T-cell (primary cell): ENCODE data around the gene CNOT6. TPM values are rescaled to one million over a fixed set of nuclear protein-coding genes. Genes with fewer than 3 reads are reported as not detected.
A peak's percentile ranks its signal among the peaks of the same experiment; 100 is the strongest.
"Not testable (repeated sequence)": the region's sequence is repeated elsewhere in the genome, so short reads cannot be mapped to it uniquely, and the experiment has no call there.

Experiments used
- ATAC-seq, 4 experiments: fragments of 200-7000 bp in 3 of 4; fragments of 150-1000 bp in 1 of 4; cut with Tn5 transposase; replicated peaks in 1 of 4; 1 replicate in 3 of 4; 2 replicates in 1 of 4; pipeline ENCODE4 v1.10.0; 2021; ENCODE audit warnings: moderate library complexity in 3 of 4, mild to moderate bottlenecking in 2 of 4, moderate number of reproducible peaks in 1 of 4
- CTCF ChIA-PET, 2 donors: fragments of 300-600 bp; sonication (Branson Sonifier 250); formaldehyde crosslinking; loops; one replicate each; lab custom pipeline; 2022; ENCODE audit warnings: antibody characterized with exemption in 2 of 2; lab: Charles Lee
- POLR2A ChIA-PET, 2 donors: fragments of 300-600 bp; sonication (Branson Sonifier 250); formaldehyde crosslinking; loops; one replicate each; lab custom pipeline; 2022; ENCODE audit warnings: antibody characterized with exemption in 2 of 2; lab: Charles Lee
- DNase-seq, 35 experiments: peaks; one replicate each; pipeline versions ENCODE4 v3.0.0 to v3.0.0-alpha.2; 2013 to 2023
- H3K27ac ChIP-seq: one replicate; pipeline ENCODE4 v1.5.1; 2013; ENCODE audit warnings: low read length
- H3K27me3 ChIP-seq, 2 experiments: replicated peaks in 1 of 2; 1 replicate in 1 of 2; 2 replicates in 1 of 2; pipeline versions ENCODE4 v1.6.1 to v1.7.0; 2013; ENCODE audit warnings: low read length in 1 of 2, mixed read lengths in 1 of 2; ENCODE audit not compliant: control insufficient read depth in 2 of 2, insufficient read depth in 2 of 2; ENCODE audit errors: extremely low read depth in 1 of 2
- H3K36me3 ChIP-seq, 2 donors: 1 replicate in 1 of 2; 2 replicates in 1 of 2; pipeline versions ENCODE4 v1.6.1 to v1.7.0; 2013; ENCODE audit warnings: low read length in 1 of 2; ENCODE audit not compliant: control insufficient read depth in 2 of 2, insufficient read depth in 1 of 2; ENCODE audit errors: extremely low read depth in 1 of 2
- H3K4me1 ChIP-seq, 2 experiments: 1 replicate in 1 of 2; 2 replicates in 1 of 2; pipeline versions ENCODE4 v1.6.1 to v1.7.0; 2013; ENCODE audit warnings: low read length in 2 of 2, mixed read lengths in 1 of 2; ENCODE audit not compliant: insufficient read depth in 2 of 2, control insufficient read depth in 1 of 2; ENCODE audit errors: extremely low read depth in 1 of 2
- H3K4me3 ChIP-seq, 2 donors: 1 replicate in 1 of 2; 2 replicates in 1 of 2; pipeline versions ENCODE4 v1.5.1 to v1.7.0; 2013; ENCODE audit warnings: mild to moderate bottlenecking in 2 of 2, low read length in 1 of 2, moderate library complexity in 1 of 2; ENCODE audit not compliant: control insufficient read depth in 1 of 2; ENCODE audit errors: extremely low read depth in 1 of 2
- H3K9me3 ChIP-seq: 2 replicates; pipeline ENCODE4 v1.7.0; 2013
- H3K27ac Mint-ChIP-seq, 2 donors: one replicate each; pipeline ENCODE4 v1.8.0; 2020 to 2021; ENCODE audit warnings: mild to moderate bottlenecking in 2 of 2, mixed read lengths in 2 of 2
- H3K27me3 Mint-ChIP-seq, 2 donors: one replicate each; pipeline ENCODE4 v1.8.0; 2021 to 2022; ENCODE audit warnings: mixed read lengths in 2 of 2
- H3K36me3 Mint-ChIP-seq: one replicate; pipeline ENCODE4 v1.8.0; 2021; ENCODE audit warnings: mixed read lengths
- H3K4me1 Mint-ChIP-seq, 3 donors: one replicate each; pipeline ENCODE4 v1.8.0; 2020 to 2022; ENCODE audit warnings: mixed read lengths in 3 of 3, mild to moderate bottlenecking in 1 of 3
- H3K4me3 Mint-ChIP-seq, 3 donors: one replicate each; pipeline ENCODE4 v1.8.0; 2020 to 2022; ENCODE audit warnings: mild to moderate bottlenecking in 3 of 3, mixed read lengths in 3 of 3, moderate library complexity in 3 of 3
- H3K9me3 Mint-ChIP-seq, 3 donors: one replicate each; pipeline ENCODE4 v1.8.0; 2020 to 2022; ENCODE audit warnings: mixed read lengths in 3 of 3
- WGBS: methylation state at CpG from one replicate; pipeline ENCODE4 v1.1.5; 2013; ENCODE audit warnings: missing lambda C conversion rate; ENCODE audit not compliant: insufficient coverage; 5-methylcytosine and 5-hydroxymethylcytosine counted together
- total RNA-seq, 35 experiments: library from RNA in 6 of 35; stranded (reverse) in 6 of 35; fragments of 120-200 nt in 1 of 35; gene quantifications; one replicate each; pipeline versions ENCODE4 v1.2.1 to v1.2.4 and lab custom pipeline; 2013 to 2026

Gene CNOT6
- total RNA-seq, 5 donors from 2014 or later (not counting 1 experiment from before 2014, with no cell fraction given), result 25.1 to 29.9 (median 25.6) TPM

GRCh38 chr5:180492226-180492903 is 1.8 kb upstream of the CNOT6 start:
- ChIA-PET CTCF (interaction anchor here in 1 of 2 donors (0.6 kb wide), 1 partner anchor 200 kb away, joined by 3 read pairs; no protein-coding TSS in a partner anchor), POLR2A (interaction anchor here in 1 of 2 donors (0.7 kb wide), 1 partner anchor 13 kb away, joined by 5 read pairs; no protein-coding TSS in a partner anchor)
- Histone ChIP-seq H3K4me3 (no peak overlapping the region), H3K36me3 (peaks cover 0 to 6% of the 10 kb centered on the region in 2 donors), H3K27ac (no peak overlapping the region), H3K27me3 (no peaks in the 10 kb centered on the region), H3K4me1 (peaks cover 14 to 26% of the 10 kb centered on the region in 2 experiments), H3K9me3 (no peaks in the 10 kb centered on the region)
- WGBS, result 90% methylated on average over 8 of the region's 11 CpGs
- peak overlapping the region in 2 of 3 donors; percentile 42 to 85 for H3K4me3 Mint-ChIP-seq
- peaks cover 25 to 28% (median 28%) of the 10 kb centered on the region in 3 donors for H3K4me1 Mint-ChIP-seq
- H3K27ac Mint-ChIP-seq, result no peak overlapping the region
- DNase-seq, result no peak
- H3K36me3 Mint-ChIP-seq, result peaks cover 7% of the 10 kb centered on the region
- no peaks in the 10 kb centered on the region for H3K27me3 Mint-ChIP-seq
- no peak for ATAC-seq
- no peaks in the 10 kb centered on the region for H3K9me3 Mint-ChIP-seq

GRCh38 chr5:180494510-180495181 is 467 bp downstream of the CNOT6 start:
- Mint-ChIP-seq H3K27ac (peak overlapping the region; percentile 92 to 95), H3K36me3 (peaks cover 8% of the 10 kb centered on the region), H3K4me1 (peaks cover 28 to 45% (median 40%) of the 10 kb centered on the region in 3 donors), H3K9me3 (no peaks in the 10 kb centered on the region), H3K27me3 (no peaks in the 10 kb centered on the region), H3K4me3 (peak overlapping the region; percentile 85 to 89 (median 89))
- DNase-seq, result peak in 19 of 35 experiments; percentile 2 to 67 (median 28)
- H3K9me3 ChIP-seq, result no peaks in the 10 kb centered on the region
- peak overlapping the region; percentile 64 to 72 for H3K4me3 ChIP-seq
- H3K36me3 ChIP-seq, result peaks cover 0 to 6% of the 10 kb centered on the region in 2 donors
- CTCF ChIA-PET, result interaction anchor here in 1 of 2 donors (0.6 kb wide), 1 partner anchor 201 kb away, joined by 3 read pairs; no protein-coding TSS in a partner anchor
- ATAC-seq, result peak; percentile 57 to 68 (median 60)
- H3K27me3 ChIP-seq, result no peaks in the 10 kb centered on the region
- H3K4me1 ChIP-seq, result peaks cover 21 to 30% of the 10 kb centered on the region in 2 experiments
- POLR2A ChIA-PET, result interaction anchor here in 1 of 2 donors (0.7 kb wide), 1 partner anchor 48 kb away, joined by 3 read pairs; no protein-coding TSS in a partner anchor
- WGBS, result under 1% methylated on average over 73 of the region's 92 CpGs
- peak overlapping the region; percentile 72 for H3K27ac ChIP-seq

- ATAC-seq (no peak), DNase-seq (no peak)
- CTCF ChIA-PET, result no interaction called here
- Histone ChIP-seq H3K27me3 (no peaks in the 10 kb centered on the region), H3K9me3 (no peaks in the 10 kb centered on the region), H3K4me1 (peaks cover 21 to 30% of the 10 kb centered on the region in 2 experiments), H3K27ac (peak overlapping the region; percentile 25), H3K36me3 (peaks cover 0 to 6% of the 10 kb centered on the region in 2 donors), H3K4me3 (peak overlapping the region; percentile 64 to 72)
- Mint-ChIP-seq H3K27me3 (no peaks in the 10 kb centered on the region), H3K27ac (peak overlapping the region; percentile 46 to 68), H3K4me1 (peaks cover 28 to 49% (median 44%) of the 10 kb centered on the region in 3 donors), H3K4me3 (peak overlapping the region; percentile 79 to 85 (median 82)), H3K9me3 (no peaks in the 10 kb centered on the region), H3K36me3 (peaks cover 8% of the 10 kb centered on the region)
- POLR2A ChIA-PET, result no interaction called here
- WGBS, result 80% methylated on average over 3 of the region's 7 CpGs
Observed at GRCh38 chr5:180495292-180495691, 1.1 kb downstream of the CNOT6 start.

- WGBS, result 92% methylated on average over 14 of the region's 18 CpGs
- Mint-ChIP-seq H3K4me3 (peak overlapping the region; percentile 47 to 85 (median 79)), H3K27me3 (no peaks in the 10 kb centered on the region), H3K27ac (peak overlapping the region; percentile 2 to 34), H3K4me1 (peaks cover 28 to 49% (median 44%) of the 10 kb centered on the region in 3 donors), H3K36me3 (peaks cover 8% of the 10 kb centered on the region), H3K9me3 (no peaks in the 10 kb centered on the region)
- H3K27ac ChIP-seq, result no peak overlapping the region
- no peak overlapping the region for H3K4me3 ChIP-seq
- ATAC-seq (no peak), DNase-seq (no peak)
- H3K36me3 ChIP-seq, result peaks cover 0 to 6% of the 10 kb centered on the region in 2 donors
- ChIA-PET CTCF (no interaction called here), POLR2A (no interaction called here)
- H3K27me3 ChIP-seq, result no peaks in the 10 kb centered on the region
- H3K9me3 ChIP-seq, result no peaks in the 10 kb centered on the region
- peaks cover 23 to 30% of the 10 kb centered on the region in 2 experiments for H3K4me1 ChIP-seq
Observed at GRCh38 chr5:180495991-180496741, 2.0 kb downstream of the CNOT6 start.

GRCh38 chr5:180496806-180497205 is 2.6 kb downstream of the CNOT6 start:
- H3K36me3 ChIP-seq, H3K9me3 ChIP-seq, H3K27me3 ChIP-seq, H3K36me3 Mint-ChIP-seq, H3K4me3 ChIP-seq, H3K27ac ChIP-seq, ATAC-seq, POLR2A ChIA-PET, DNase-seq, H3K27me3 Mint-ChIP-seq, H3K27ac Mint-ChIP-seq, H3K9me3 Mint-ChIP-seq: not testable (repeated sequence)
- peak overlapping the region in 1 of 3 donors; percentile 85 for H3K4me3 Mint-ChIP-seq
- peaks cover 23 to 30% of the 10 kb centered on the region in 2 experiments for H3K4me1 ChIP-seq
- peaks cover 28 to 49% (median 44%) of the 10 kb centered on the region in 3 donors for H3K4me1 Mint-ChIP-seq
- CTCF ChIA-PET, result interaction anchor here in 1 of 2 donors (0.5 kb wide), 1 partner anchor 33 kb away, joined by 3 read pairs; no protein-coding TSS in a partner anchor
- WGBS, result 100% methylated on average over 3 of the region's 9 CpGs
